ENCODE measurements around the gene IL4.

The IL4 gene

DNA sequence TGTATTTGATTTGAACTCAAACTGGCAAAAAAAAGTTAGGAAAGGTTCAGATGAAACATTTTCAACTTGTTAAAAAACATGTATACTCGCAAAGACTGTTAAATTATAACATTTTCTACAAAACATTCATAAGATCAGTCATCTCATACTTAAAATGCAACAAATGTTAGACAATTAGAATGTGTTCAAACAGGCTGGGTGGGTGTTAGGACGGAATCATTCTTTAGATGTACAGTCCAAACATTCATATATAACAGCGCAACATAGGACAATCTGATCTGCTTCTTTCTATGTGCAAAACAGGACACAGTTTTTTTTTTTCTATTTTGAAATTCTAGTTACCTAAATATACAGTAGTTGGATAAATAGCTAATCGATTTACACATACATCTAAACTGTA is 22.2 kb downstream of the IL4 start:
- no peak for DNase-seq (ENCODE audit: low spot score)

DNA sequence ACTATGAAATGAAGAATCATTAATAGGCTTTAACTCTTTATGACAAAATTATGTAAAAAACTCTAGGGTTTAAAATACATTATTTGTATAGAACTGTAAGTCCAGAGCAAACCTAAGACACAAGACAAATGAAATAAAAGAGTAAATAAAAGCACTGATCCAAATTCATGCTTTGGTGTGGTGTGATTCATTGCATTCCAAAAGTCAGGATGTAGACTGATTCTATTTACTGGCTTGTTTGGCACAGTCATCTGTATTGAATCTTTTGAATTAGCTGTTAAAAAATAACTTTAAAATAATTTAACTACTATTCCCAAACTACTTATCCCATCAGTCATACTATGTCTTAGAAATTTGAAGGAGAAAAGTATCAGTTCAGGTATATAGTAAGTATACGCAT is 31.1 kb downstream of the IL4 start:
- no peak for DNase-seq (ENCODE audit: low spot score)

- no peak for DNase-seq (ENCODE audit: low spot score)
Observed at GRCh38 chr5:132708645-132709044, 34.9 kb downstream of the IL4 start.

- DNase-seq (ENCODE audit: low spot score), result no peak
Observed at GRCh38 chr5:132714456-132715307, 40.9 kb downstream of the IL4 start.

DNA sequence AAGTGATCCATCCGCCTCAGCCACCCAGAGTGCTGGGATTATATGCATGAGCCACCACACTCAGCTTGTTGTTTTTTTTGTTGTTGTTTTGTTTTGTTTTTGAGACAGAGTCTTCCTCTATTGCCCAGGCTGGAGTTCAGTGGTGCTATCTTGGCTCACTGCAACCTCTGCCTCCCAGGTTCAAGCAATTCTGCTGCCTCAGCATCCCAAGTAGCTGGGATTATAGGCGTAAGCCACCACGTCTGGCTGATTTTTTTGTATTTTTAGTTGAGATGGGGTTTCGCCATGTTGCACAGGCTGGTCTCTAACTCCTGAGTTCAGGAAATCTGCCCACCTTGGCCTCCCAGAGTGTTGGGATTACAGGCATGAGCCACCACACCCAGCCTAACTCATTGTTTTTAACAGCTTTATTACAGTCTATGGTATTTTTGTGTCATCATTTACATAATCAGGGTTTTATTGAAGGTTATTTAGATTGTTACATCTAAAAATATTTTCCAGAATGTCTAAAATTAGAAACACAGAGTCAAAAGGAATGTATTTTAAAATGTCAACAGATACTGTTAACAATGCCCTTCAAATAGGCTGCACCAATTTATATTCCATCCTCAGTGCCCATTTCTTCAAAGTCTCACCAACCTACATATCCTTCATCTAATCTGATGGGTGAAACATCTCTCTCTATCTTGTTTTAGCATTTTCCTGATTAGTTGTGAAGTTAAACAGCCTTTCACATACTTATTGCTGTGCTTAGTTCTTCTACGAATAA is 44.9 kb downstream of the IL4 start:
- no peak for DNase-seq (ENCODE audit: low spot score)

DNA sequence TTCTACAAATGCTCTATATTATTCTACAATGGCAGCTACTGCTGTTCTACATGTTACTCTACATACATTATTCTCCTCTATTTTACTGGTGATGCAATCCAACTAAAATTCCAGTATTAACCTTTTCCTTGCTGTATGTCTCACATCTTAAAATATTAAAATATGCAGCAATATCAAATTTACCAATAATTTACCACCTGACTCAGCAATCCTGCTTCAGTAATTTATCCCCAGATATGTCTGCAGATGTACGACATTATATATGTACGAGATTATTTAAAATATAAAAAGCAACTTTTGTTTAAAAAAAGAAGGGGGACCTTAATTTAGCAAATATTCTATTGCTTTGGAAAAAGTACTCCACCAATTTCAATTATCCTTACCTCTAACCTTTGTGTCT is 52.0 kb downstream of the IL4 start:
- no peak for DNase-seq (ENCODE audit: low spot score)

- DNase-seq (ENCODE audit: low spot score), result no peak
Observed at GRCh38 chr5:132729896-132730295, 56.1 kb downstream of the IL4 start.

Data from HuH-7.5 (cell line).